Motor neuron (in vitro differentiated cells): ENCODE data around the gene PCDH9. TPM values are rescaled to one million over a fixed set of nuclear protein-coding genes. Genes with fewer than 3 reads are reported as not detected.

Experiments
- ATAC-seq, 8 experiments: fragments of 200-7000 bp; cut with Tn5 transposase; replicated peaks in 6 of 8; 2 replicates each; pipeline ENCODE4 v1.8.0; 2021; ENCODE audit warnings: mild to moderate bottlenecking in 8 of 8, moderate library complexity in 8 of 8
- H3K27ac ChIP-seq, 2 donors: fragments of 250-450 bp; sonication (Bioruptor Pico); 2 replicates each; pipeline ENCODE4 v1.9.0; 2021; ENCODE audit warnings: antibody characterized with exemption in 2 of 2, mild to moderate bottlenecking in 2 of 2, moderate library complexity in 1 of 2
- H3K4me1 ChIP-seq, 2 donors: fragments of 250-450 bp; sonication (Bioruptor Pico); replicated peaks in 1 of 2; 2 replicates each; pipeline ENCODE4 v1.6.1; 2021; ENCODE audit warnings: antibody characterized with exemption in 2 of 2, mild to moderate bottlenecking in 2 of 2, moderate library complexity in 1 of 2
- H3K4me3 ChIP-seq, 5 donors: fragments of 250-450 bp; sonication (Bioruptor Pico); 2 replicates each; pipeline ENCODE4 v1.9.0; 2021; ENCODE audit warnings: antibody characterized with exemption in 5 of 5, mild to moderate bottlenecking in 5 of 5, moderate library complexity in 4 of 5
- WGBS, 10 experiments: fragments of 450-650 bp; shearing (Covaris generic); methylation state at CpG; one replicate each; pipeline ENCODE4 v1.0.0; 2022; 5-methylcytosine and 5-hydroxymethylcytosine counted together
- in situ Hi-C, 9 experiments: fragments of 400-800 bp; cut with MboI; loops; one replicate each; pipeline ENCODE4 v1.15.0; 2021; ENCODE audit warnings: low sequenced_read_pairs in 9 of 9, low pct_unique_long_range_greater_than_20kb in 2 of 9; ENCODE audit not compliant: unreplicated experiment in 9 of 9
- total RNA-seq, 8 experiments: library from RNA; unstranded; fragments of 300-600 nt; gene quantifications; 2 replicates each; pipeline versions ENCODE4 v1.2.3 to v1.2.4, GENCODE V29; 2022

The PCDH9 gene
- total RNA-seq, 8 experiments from 2014 or later = 0.51 to 201 (median 64.7) TPM

- Histone ChIP-seq H3K4me1 (peaks cover 0 to 6% of the 10 kb centered on the region in 2 donors), H3K4me3 (no peak overlapping the region), H3K27ac (no peak overlapping the region)
- in situ Hi-C loops = no loop called here
- WGBS, 10 experiments = 10 to 100% (median 89%) methylated on average over 1 to 2 of the region's 2 CpGs; no CpG with 5 or more reads in 1 of the 10 experiments
- ATAC-seq = no peak
Observed at GRCh38 chr13:66577358-66577757, 652.8 kb downstream of the PCDH9 start.

GRCh38 chr13:66576381-66576780, 653.8 kb downstream of the PCDH9 start:
- Histone ChIP-seq H3K27ac (no peak overlapping the region), H3K4me1 (peaks cover 0 to 5% of the 10 kb centered on the region in 2 donors), H3K4me3 (no peak overlapping the region)
- 6 to 100% (median 71%) methylated on average over 1 of the region's 1 CpG; no CpG with 5 or more reads in 3 of the 10 experiments for WGBS, 10 experiments
- no peak for ATAC-seq
- in situ Hi-C loops = no loop called here

- H3K27ac ChIP-seq = no peak overlapping the region
- no peaks in the 10 kb centered on the region for H3K4me1 ChIP-seq
- 59 to 100% (median 100%) methylated on average over 1 to 5 of the region's 6 CpGs; no CpG with 5 or more reads in 3 of the 10 experiments for WGBS, 10 experiments
- no peak overlapping the region for H3K4me3 ChIP-seq
- in situ Hi-C loops = no loop called here
- no peak for ATAC-seq
Observed at GRCh38 chr13:66574606-66575005, 655.5 kb downstream of the PCDH9 start.

- no peak overlapping the region for H3K4me3 ChIP-seq
- peaks cover 0 to 2% of the 10 kb centered on the region in 2 donors for H3K4me1 ChIP-seq
- 29 to 100% (median 90%) methylated on average over 1 to 5 of the region's 5 CpGs; no CpG with 5 or more reads in 2 of the 10 experiments for WGBS, 10 experiments
- no peak overlapping the region for H3K27ac ChIP-seq
- ATAC-seq = no peak
- in situ Hi-C loops = no loop called here
Observed at GRCh38 chr13:66567899-66568612, 662.1 kb downstream of the PCDH9 start.

GRCh38 chr13:66565279-66565678, 664.9 kb downstream of the PCDH9 start:
- in situ Hi-C loops = no loop called here
- Histone ChIP-seq H3K4me1 (peaks cover 0 to 2% of the 10 kb centered on the region in 2 donors), H3K4me3 (no peak overlapping the region), H3K27ac (no peak overlapping the region)
- ATAC-seq = peak in 1 of 8 experiments; percentile 13

GRCh38 chr13:66563076-66563475, 667.1 kb downstream of the PCDH9 start:
- no peak for ATAC-seq
- WGBS, 10 experiments = 8 to 94% (median 83%) methylated on average over 2 to 3 of the region's 3 CpGs; no CpG with 5 or more reads in 2 of the 10 experiments
- in situ Hi-C loops = no loop called here
- Histone ChIP-seq H3K4me1 (peaks cover 0 to 2% of the 10 kb centered on the region in 2 donors), H3K4me3 (no peak overlapping the region), H3K27ac (no peak overlapping the region)

GRCh38 chr13:66562054-66562453, 668.1 kb downstream of the PCDH9 start:
- 40 to 100% (median 89%) methylated on average over 1 to 4 of the region's 5 CpGs; no CpG with 5 or more reads in 2 of the 10 experiments for WGBS, 10 experiments
- no peak overlapping the region for H3K4me3 ChIP-seq
- no peak for ATAC-seq
- H3K4me1 ChIP-seq = peaks cover 0 to 2% of the 10 kb centered on the region in 2 donors
- H3K27ac ChIP-seq = no peak overlapping the region
- in situ Hi-C loops = no loop called here

GRCh38 chr13:66560991-66561390, 669.1 kb downstream of the PCDH9 start:
- ATAC-seq = no peak
- no peak overlapping the region for H3K4me3 ChIP-seq
- no peak overlapping the region for H3K27ac ChIP-seq
- no CpG with 5 or more reads among the region's 26 CpGs for whole genome bisulfite sequencing, 10 experiments
- peaks cover 0 to 9% of the 10 kb centered on the region in 2 donors for H3K4me1 ChIP-seq
- in situ Hi-C loops = no loop called here

GRCh38 chr13:66560189-66560588, 669.9 kb downstream of the PCDH9 start:
- Histone ChIP-seq H3K27ac (no peak overlapping the region), H3K4me1 (peaks cover 0 to 14% of the 10 kb centered on the region in 2 donors), H3K4me3 (no peak overlapping the region)
- 14 to 100% (median 60%) methylated on average over 1 to 2 of the region's 3 CpGs; no CpG with 5 or more reads in 3 of the 10 experiments for WGBS, 10 experiments
- peak in 3 of 8 experiments; percentile 22 to 41 (median 39) for ATAC-seq
- in situ Hi-C loops = no loop called here

- in situ Hi-C loops = no loop called here
- Histone ChIP-seq H3K27ac (no peak overlapping the region), H3K4me3 (no peak overlapping the region), H3K4me1 (peaks cover 0 to 12% of the 10 kb centered on the region in 2 donors)
- no peak for ATAC-seq
Observed at GRCh38 chr13:66559093-66559492, 671.0 kb downstream of the PCDH9 start.

- ATAC-seq = peak in 1 of 8 experiments; percentile 74
- 20 to 100% (median 77%) methylated on average over 1 to 2 of the region's 2 CpGs; no CpG with 5 or more reads in 4 of the 10 experiments for WGBS, 10 experiments
- no peak overlapping the region for H3K27ac ChIP-seq
- H3K4me3 ChIP-seq = no peak overlapping the region
- in situ Hi-C loops = no loop called here
- peaks cover 0 to 12% of the 10 kb centered on the region in 2 donors for H3K4me1 ChIP-seq
Observed at GRCh38 chr13:66558506-66558905, 671.6 kb downstream of the PCDH9 start.

GRCh38 chr13:66557357-66557756, 672.8 kb downstream of the PCDH9 start:
- peaks cover 0 to 12% of the 10 kb centered on the region in 2 donors for H3K4me1 ChIP-seq
- H3K4me3 ChIP-seq = no peak overlapping the region
- H3K27ac ChIP-seq = no peak overlapping the region
- in situ Hi-C loops = no loop called here
- WGBS, 10 experiments = 0 to 100% (median 82%) methylated on average over 1 to 3 of the region's 3 CpGs
- ATAC-seq = peak in 1 of 8 experiments; percentile 79

- Histone ChIP-seq H3K4me3 (no peak overlapping the region), H3K27ac (no peak overlapping the region), H3K4me1 (peaks cover 0 to 14% of the 10 kb centered on the region in 2 donors)
- ATAC-seq = peak in 6 of 8 experiments; percentile 25 to 98 (median 92)
- in situ Hi-C loops = no loop called here
Observed at GRCh38 chr13:66556306-66556705, 673.8 kb downstream of the PCDH9 start.

- H3K4me1 ChIP-seq = peaks cover 0 to 18% of the 10 kb centered on the region in 2 donors
- no peak overlapping the region for H3K27ac ChIP-seq
- 0 to 100% (median 95%) methylated on average over 1 to 2 of the region's 2 CpGs for WGBS, 10 experiments
- in situ Hi-C loops = no loop called here
- ATAC-seq = no peak
- H3K4me3 ChIP-seq = no peak overlapping the region
Observed at GRCh38 chr13:66553391-66553790, 676.7 kb downstream of the PCDH9 start.
